AG09309 (cell line): Measurements from ENCODE around the gene MLEC.

ENCODE experiments used
- DNase-seq: peaks from one replicate; pipeline ENCODE4 v3.0.0-alpha.2; 2010; ENCODE audit warnings: low read depth
- H3K4me3 ChIP-seq: 2 replicates; pipeline ENCODE4 v1.5.1; 2011; ENCODE audit warnings: mild to moderate bottlenecking, low read depth, low read length, moderate library complexity; ENCODE audit not compliant: control insufficient read depth
- TF ChIP-seq, protein P1 (sequence below): IDR thresholded peaks from 2 replicates; pipeline ENCODE4 v1.5.1; 2011; ENCODE audit warnings: mild to moderate bottlenecking, low read depth, low read length, inconsistent platforms; ENCODE audit not compliant: insufficient read depth, control insufficient read depth; ENCODE audit errors: missing control alignments

MLEC gene

DNA sequence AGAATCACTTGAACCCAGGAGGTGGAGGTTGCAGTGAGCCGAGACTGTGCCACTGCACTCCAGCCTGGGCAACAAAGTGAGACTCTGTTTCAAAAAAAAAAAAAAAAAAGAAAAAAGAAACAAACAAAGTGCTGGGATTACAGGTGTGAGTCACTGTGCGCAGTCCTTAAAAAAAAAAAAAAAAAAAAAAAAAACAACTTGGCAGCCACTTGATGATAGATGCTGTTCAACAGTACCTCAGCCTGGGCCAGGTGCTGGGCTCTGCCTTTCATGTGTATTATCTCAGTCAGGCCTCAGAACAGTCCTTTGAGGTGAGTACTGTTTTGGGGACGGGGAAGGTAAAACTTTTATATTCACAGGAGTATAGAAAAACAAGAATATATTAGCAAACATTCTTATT lies 48.2 kb downstream of the MLEC start:
- TF ChIP-seq, protein P1, sequence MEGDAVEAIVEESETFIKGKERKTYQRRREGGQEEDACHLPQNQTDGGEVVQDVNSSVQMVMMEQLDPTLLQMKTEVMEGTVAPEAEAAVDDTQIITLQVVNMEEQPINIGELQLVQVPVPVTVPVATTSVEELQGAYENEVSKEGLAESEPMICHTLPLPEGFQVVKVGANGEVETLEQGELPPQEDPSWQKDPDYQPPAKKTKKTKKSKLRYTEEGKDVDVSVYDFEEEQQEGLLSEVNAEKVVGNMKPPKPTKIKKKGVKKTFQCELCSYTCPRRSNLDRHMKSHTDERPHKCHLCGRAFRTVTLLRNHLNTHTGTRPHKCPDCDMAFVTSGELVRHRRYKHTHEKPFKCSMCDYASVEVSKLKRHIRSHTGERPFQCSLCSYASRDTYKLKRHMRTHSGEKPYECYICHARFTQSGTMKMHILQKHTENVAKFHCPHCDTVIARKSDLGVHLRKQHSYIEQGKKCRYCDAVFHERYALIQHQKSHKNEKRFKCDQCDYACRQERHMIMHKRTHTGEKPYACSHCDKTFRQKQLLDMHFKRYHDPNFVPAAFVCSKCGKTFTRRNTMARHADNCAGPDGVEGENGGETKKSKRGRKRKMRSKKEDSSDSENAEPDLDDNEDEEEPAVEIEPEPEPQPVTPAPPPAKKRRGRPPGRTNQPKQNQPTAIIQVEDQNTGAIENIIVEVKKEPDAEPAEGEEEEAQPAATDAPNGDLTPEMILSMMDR, result no peak
- DNase-seq, result no peak
- no peak overlapping the region for H3K4me3 ChIP-seq

DNA sequence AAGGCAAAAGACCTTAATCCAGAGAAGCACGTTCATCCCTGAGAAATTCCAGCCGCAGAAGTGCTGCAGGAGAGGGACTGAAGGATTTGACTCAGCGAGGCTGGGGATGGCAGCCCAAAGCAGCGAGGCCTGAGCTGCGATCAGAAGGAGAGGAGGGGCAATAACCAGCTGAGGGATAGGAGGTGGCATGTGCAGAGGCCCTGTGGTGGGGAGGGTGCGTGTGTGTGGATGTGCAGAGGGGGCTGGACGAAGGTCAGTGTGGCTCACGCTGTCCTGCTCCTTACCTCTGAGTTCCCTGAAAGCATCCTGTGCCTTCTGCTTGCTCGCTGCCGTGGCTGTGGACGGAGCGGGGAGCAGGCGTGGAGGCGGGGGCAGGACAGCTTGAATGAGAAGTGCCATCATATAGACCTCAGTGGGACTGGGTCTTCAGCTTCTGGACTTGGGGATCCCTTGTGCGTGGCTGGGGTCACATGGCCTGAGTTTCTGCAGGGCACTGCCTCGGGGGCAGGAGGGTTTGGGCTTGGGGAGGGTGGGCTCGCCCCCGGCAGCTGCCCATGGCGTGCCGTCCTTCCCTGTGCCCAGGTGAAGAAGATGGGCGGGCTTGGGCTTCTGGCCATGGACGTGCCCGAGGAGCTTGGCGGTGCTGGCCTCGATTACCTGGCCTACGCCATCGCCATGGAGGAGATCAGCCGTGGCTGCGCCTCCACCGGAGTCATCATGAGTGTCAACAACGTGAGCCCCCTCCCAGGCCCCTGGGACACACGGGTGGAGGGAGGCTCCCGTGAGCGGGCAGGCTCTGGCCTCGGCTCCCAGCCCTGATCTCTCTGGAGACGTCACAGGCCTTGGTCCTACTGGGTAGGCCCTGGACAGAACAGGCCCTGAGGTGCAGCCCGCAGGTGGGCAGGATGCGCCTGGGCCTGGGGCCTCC lies 49.7 kb downstream of the MLEC start:
- TF ChIP-seq, protein P1, result no peak
- no peak for DNase-seq
- no peak overlapping the region for H3K4me3 ChIP-seq

DNA sequence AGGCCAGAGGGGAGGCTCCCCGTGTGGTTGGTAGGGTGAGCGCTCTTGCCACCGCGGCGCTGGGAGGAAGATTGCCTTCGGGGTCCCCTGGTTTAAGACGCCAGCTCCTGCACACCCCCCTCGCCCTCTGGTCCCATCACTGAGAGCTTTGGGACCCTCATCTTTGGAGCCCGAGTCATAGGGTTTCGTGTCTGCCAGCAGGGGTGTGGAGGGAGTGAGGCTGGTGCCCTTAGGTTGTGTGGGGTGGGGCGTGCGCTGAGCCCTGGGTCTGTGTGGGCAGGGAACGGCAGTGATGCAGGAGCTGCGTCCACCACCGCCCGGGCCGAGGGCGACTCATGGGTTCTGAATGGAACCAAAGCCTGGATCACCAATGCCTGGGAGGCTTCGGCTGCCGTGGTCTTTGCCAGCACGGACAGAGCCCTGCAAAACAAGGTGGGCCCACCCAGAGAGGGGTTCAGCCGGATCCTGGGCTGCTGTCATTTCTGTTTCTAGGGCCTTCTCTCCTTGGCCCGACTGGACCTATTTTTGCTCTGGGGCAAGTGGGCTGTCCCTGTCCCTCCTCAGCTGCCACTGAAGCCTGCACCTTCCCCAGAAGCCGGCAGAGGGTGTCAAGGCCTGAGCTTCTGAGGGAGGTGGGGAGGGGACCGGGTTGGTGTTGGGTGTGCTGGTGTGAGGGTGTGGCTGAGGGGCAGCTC lies 50.8 kb downstream of the MLEC start:
- no peak overlapping the region for H3K4me3 ChIP-seq
- DNase-seq, result no peak
- TF ChIP-seq, protein P1, result peak; percentile 39

DNA sequence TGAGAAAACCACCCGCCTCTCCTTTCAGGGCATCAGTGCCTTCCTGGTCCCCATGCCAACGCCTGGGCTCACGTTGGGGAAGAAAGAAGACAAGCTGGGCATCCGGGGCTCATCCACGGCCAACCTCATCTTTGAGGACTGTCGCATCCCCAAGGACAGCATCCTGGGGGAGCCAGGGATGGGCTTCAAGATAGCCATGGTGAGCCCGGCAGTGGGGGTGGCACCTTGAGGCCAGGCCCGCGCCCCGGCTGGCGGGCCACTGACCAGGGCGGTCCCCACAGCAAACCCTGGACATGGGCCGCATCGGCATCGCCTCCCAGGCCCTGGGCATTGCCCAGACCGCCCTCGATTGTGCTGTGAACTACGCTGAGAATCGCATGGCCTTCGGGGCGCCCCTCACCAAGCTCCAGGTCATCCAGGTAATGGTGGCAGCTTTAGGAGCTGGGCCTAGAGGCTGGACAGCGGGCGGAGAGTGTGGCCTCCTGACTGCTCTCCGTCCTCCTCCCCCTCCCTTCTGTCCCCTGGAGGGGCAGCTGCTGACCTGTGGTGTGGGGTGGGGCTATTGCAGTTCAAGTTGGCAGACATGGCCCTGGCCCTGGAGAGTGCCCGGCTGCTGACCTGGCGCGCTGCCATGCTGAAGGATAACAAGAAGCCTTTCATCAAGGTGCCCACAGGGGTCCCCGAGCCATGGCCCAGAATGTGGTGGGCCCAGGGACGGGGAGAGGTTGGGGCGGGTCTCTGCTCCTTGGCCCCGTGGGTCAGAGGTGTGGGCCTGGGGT lies 51.5 kb downstream of the MLEC start:
- DNase-seq, result no peak
- TF ChIP-seq, protein P1, result no peak
- no peak overlapping the region for H3K4me3 ChIP-seq

DNA sequence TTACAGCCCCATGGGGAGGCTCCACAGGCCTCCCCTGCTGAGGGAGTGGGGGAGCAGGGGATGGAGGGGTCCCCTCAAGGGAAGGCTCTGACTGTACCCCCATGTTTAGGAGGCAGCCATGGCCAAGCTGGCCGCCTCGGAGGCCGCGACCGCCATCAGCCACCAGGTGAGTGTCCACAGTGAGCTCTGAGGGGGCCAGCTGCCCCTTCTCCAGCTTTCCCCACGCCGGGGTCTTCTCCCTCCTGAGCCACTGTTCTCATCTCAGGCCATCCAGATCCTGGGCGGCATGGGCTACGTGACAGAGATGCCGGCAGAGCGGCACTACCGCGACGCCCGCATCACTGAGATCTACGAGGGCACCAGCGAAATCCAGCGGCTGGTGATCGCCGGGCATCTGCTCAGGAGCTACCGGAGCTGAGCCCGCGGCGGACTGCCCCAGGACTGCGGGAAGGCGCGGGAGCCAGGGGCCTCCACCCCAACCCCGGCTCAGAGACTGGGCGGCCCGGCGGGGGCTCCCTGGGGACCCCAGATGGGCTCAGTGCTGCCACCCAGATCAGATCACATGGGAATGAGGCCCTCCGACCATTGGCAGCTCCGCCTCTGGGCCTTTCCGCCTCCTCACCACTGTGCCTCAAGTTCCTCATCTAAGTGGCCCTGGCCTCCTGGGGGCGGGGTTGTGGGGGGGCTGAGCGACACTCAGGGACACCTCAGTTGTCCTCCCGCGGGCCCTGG lies 52.2 kb downstream of the MLEC start:
- DNase-seq, result no peak
- H3K4me3 ChIP-seq, result no peak overlapping the region
- TF ChIP-seq, protein P1, result no peak
